Measurements from ENCODE around the gene DDX5.
"Not testable (repeated sequence)": the region's sequence is repeated elsewhere in the genome, so short reads cannot be mapped to it uniquely, and the experiment has no call there.

DDX5 gene

DNA sequence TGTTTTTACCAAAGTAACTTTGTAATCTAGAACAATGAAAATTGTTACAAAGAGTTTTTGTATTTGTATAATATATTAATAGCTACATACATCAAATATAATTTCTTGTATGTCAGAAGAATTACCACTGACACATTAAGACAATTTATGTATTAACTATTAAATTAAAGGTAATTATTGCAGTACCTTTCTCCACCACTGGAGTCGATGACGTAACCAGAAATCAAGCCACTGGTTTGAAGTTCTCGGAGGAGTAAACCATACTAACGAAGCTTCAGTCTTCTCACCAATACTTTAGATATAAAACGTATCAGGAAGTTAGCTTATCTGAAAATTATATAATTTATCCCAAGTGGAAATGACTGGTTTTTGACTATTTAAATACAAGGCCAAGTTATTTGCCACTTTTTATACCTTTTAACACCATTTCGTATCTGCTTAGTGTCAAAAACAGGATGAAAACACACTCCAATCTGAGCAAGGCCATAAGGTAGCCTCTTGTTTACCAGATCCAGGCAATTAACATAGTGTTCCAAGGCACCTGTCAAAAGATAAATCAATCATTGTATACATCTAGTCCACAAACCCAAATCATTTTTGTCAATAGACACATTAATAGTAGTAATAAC is 13.5 kb downstream of the DDX5 start:
- peak; percentile 67 for DNase-seq (ENCODE audit: low spot score)

DNA sequence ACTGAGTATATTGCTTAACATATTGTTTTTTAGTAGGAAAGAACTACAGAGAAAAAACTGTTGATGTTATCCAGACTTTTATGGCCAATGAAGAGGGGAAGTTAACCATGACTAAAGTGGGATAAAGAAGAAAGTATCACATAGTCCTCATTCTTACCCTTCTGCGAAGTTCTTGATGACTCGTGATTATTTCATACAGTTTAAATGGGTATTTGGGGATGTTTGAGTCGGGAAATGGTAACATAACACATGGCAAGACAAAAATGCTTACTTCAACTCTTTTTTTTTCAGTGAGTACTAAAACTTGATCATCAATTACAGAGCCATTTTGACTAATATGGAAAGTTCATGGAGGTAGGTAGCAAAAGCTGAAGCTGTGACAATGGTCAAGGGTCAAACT is 14.1 kb downstream of the DDX5 start:
- DNase-seq (ENCODE audit: low spot score), result no peak

DNA sequence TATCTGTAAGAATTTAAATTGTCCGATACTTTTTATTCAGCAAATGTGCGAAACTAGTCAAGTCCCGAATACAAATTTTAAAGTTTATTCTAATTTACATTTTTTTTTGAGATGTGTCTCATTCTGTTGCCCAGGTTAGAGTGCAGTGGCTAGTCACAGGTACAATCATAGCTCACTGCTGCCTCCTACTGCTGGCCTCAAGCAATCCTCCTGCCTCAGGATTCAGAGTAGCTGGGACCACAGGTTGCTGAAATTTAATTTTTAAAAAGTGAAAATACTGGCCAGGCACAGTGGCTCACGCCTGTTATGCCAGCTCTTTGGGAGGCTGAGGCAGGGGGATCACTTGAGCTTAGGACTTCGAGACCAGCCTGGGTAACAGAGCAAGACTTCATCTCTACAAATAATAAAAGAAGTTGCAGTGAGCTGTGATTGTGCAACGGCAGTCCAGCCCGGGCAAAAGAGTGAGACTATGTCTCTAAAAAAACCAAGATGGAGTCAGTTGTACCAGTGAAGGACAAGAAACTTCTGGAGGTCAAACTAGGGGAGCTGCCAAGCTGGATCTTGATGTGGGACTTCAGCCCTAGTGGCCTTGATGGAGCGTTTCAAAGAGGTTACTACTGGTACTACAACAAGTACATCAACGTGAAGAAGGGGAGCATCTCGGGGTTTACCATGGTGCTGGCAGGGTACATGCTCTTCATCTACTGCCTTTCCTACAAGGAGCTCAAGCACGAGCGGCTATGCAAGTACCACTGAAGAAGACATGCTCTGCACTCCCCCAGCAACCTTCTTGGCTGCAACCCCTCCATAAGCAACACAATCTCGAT is 14.8 kb downstream of the DDX5 start:
- peak; percentile 61 for DNase-seq (ENCODE audit: low spot score)

DNA sequence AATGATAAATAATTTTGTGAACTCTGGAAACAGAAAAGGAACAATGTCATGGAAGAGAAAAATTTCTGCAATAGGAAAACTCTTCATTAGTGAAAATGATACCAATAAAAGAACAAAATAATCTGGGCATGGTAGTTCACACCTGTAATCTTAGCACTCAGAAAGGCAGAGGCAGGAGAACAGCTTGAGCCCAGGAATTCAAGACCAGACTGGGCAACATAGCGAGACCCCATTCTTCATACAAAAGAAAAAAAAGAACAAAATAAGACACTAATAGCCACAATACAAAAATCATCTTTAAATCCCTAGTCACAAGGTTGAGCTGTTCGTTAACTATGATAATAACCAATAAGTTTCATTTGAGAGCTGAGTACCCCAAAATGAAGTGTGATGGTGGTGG is 17.8 kb downstream of the DDX5 start:
- no peak for DNase-seq (ENCODE audit: low spot score)

DNA sequence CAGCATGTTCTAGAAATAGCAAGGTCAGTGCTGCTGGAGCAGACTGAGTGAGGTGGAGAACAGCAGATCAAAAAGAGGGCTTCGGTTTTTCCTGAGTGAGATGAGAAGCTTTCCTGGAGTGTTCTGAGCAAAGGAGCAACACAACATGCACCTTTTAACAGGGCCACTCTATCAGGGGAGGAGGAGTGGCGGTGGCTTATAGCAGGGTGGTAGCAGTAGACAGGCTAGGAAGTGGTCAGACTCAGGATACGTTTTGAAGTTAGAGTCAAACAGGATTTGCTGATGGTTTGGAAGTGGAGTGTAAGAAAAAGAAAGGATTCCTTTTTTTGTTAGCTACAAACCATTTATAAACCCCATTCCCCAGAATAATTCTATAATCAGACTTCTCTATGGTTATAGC is 21.7 kb downstream of the DDX5 start:
- DNase-seq (ENCODE audit: low spot score), result no peak

DNA sequence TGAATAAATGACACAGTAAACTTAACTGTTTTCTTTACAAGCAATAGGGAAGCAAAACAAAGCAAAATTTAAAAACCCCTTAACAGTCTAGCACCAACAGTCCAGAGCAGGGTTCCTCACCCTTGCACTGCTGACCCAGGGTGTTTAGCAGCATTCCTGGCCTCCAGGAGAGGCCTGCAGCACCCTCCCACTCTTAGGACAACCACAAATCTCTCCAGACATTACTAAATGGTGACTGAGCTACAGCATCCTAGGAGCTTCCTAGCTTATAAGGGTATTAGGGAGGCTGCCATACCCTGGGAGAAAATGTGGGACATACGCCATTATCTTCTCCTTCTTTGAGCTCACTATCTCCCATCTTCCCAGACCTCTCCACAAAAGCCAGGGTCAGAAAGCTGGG is 25.1 kb downstream of the DDX5 start:
- no peak for DNase-seq (ENCODE audit: low spot score)

DNA sequence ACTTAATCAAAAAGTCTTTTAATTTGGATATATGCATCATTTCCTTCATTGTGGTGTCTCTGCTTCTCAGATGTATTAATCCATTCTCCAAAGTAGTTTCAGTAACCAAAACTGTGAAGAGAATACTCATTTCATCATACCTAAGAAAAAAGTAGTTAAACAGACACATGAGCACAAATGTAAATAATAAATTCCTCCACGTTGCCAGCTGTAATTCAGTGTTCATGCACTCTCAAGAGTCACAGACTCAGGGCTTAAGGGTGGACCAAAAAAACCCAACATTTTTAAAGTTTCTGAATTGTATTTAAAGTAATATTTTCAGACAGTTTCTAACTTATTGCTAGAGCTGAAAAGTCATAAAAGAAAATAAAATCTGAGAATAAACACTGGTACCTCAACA is 28.2 kb downstream of the DDX5 start:
- DNase-seq (ENCODE audit: low spot score), result no peak

DNA sequence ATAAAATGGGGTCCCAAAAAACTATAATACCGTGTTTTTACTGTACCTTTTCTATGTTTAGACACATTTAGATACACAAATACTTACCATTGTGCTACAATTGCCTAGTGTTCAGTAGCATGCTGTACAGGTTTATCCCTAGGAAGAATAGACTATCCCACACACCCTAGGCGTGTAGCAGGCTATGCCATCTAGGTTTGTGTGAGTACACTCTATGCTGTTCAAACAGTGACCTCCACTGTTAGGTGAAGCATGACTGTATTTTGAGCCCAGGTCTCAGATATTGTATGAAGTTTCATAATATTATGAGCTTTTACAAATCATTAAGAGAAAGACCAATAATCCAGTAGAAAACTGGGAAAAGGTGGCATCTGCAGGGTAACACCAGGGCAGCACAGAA is 33.5 kb downstream of the DDX5 start:
- DNase-seq (ENCODE audit: low spot score), result no peak

DNA sequence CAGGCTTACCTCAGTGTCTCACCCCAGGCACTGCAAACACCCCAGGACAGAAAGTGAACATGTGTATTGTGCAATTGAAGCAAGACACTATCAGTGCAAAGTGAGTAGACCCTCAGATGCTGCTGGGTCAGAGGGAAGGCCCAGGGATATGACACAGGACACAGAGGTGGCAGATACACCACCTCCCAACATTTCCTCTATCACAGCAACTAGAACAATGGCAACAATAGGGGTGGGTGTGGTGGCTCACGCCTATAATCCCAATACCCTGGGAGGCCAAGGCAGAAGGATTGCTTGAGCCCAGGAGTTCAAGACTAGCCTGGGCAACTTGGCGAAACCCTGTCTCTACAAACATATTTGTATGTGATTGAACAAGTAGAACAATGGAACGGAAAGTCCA is 34.6 kb downstream of the DDX5 start:
- no peak for DNase-seq (ENCODE audit: low spot score)

DNA sequence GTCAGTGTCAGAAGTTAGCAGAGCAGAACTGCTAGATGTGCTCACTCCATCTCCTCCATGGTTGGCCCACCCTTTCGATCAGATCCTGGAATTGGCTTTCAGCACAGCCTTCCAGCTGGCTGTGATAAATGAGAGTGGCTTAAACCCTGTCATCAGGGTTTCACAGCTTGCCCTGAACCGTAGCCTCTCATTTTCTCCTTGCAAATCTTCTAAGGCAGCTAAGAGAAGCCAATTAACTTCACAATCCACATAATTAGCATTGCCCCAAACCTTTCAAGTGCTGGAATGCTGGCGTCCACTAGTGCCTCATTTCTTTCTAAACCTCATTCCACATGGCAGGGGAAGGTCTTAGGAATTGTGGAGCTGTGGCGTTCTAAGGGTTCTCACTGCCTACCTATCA is 35.5 kb downstream of the DDX5 start:
- DNase-seq (ENCODE audit: low spot score), result no peak

DNA sequence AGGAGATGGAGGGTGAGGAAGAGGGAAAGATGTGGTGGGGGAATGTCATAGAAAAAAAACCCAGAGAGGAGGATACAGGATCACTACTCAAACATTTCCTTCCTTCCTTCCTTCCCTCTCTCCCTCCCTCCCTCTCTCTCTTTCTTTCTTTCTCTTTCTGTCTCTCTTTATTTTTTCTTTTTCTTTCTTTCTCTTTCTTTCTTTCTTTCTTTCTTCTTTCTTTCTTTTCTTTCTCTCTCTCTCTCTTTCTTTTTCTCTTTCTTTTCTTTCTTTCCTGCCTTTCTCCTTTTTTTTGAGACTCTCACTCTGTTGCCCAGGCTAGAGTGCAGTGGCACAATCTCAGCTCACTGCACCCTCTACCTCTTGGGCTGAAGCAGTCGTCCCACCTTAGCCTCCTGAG is 39.3 kb downstream of the DDX5 start:
- not testable (repeated sequence) for DNase-seq (ENCODE audit: low spot score)

DNA sequence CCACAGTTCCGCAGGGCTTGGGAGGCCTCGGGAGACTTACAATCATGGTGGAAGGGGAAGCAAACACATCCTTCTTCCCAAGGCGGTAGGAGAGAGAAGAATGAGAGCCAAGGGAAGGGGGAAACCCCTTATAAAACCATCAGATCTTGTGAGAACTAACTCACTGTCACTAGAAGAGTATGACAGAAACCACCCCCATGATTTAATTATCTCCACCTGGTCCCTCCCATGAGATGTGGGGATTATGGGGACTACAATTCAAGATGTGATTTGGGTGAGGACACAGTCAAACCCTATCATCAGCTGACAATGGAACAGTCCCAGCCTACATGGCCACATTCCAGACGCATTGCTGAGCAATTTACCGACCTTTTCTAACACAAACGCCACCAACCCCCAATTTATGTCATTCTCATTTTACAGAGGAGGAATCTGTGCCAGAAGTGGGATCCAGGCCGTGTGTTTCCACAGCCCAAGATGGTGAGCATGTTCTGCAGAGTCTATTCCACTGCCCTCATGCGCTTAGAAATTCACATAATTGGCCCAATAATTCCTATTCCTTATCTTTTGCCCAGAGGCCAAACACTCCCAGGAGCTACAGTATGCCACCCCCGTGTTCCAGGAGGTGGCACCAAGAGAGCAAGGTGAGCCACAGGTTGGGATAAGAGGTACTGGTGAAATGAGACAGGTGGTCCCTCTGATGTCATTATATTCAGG is 39.9 kb downstream of the DDX5 start:
- no peak for DNase-seq (ENCODE audit: low spot score)

DNA sequence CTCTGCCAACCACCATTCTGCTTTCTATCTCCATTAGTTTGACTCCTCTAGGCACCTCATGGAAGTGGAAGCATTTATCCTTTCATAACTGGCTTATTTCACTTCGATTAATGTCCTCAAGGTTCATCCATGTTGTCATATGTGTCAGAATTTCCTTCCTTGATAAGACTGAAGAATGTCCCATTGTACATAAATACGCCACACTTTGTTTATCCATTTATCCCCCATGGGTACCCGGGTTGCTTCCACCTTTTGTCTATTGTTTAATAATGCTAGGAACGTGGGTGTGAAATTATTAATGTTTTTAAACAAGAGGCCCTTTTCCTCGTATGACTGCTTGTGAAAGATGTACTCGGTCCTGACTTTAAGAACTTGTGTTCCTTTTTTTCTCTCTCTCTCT is 44.3 kb downstream of the DDX5 start:
- no peak for DNase-seq (ENCODE audit: low spot score)

DNA sequence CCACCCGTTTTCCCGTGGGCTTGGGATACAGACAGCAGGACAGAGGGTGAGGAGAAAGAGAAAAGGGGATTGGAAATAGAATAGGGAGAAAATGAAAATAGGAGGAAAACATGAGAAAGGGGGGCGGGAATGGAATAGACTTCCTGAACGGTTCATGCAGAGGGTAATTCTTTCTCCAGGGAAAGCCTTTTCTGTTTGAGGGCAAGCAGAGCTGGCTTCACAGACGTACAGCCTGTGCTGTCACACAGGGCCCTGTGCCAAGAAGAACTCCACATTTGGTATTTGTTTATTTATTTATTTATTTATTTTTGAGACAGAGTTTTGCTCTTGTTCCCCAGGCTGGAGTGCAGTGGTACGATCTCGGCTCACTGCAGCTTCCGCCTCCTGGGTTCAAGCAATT is 45.1 kb downstream of the DDX5 start:
- DNase-seq (ENCODE audit: low spot score), result no peak

DNA sequence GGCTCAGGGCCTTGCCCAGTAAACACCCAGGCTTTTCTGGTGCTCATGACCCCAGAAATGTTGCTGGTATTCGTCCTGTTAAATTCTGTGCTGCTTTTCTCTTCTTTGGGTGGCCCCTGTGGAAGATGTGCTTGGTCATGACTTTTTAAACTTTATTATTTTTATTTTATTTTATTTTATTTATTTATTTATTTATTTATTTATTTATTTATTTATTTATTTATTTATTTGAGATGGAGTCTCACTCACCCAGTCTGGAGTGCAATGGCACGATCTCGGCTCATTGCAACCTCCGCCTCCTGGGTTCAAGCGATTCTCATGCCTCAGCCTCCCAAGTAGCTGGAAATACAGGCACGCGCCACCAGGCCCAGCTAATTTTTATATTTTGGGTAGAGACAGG is 46.3 kb downstream of the DDX5 start:
- DNase-seq (ENCODE audit: low spot score), result not testable (repeated sequence)

DNA sequence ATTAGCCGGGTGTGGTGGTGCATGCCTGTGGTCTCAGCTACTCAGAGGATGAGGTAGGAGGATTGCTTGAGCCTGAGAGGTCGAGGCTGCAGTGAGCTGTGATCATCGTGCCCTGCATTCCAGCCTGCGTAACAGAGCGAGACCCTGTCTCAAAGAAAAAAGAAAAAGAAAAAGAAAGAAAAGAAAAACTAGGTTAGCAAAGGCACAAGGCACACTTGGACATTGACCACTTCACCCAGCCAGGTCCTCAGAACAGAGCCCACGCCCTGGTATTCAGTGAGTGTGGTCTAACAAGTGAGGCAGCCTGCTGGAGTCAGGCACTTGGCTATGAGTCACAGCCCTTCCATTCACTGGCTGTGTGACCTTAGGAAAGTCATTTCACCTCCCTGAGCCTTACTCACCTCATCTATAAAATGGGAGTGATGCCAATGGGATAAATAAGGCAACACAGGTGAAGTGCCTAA is 46.8 kb downstream of the DDX5 start:
- no peak for DNase-seq (ENCODE audit: low spot score)

DNA sequence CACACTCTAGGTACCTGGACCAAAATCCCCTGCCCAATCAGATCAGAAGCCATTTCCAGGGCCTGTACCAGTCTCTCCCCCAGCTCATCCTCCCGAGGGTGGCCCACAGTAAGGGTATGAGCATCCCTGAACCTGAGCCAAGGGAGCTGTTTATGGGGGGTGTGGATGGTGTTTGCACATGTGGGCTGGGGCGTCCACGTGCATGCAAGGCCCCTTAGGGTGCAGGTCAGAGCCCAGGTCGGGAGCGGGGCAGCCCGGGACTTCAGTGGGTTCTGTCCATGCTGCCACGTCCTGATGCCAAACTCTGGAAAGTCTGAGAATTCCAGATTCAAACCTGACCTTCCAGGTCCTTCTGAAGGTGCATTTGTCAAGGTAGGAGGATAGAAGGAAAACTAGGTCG is 47.3 kb downstream of the DDX5 start:
- no peak for DNase-seq (ENCODE audit: low spot score)

DNA sequence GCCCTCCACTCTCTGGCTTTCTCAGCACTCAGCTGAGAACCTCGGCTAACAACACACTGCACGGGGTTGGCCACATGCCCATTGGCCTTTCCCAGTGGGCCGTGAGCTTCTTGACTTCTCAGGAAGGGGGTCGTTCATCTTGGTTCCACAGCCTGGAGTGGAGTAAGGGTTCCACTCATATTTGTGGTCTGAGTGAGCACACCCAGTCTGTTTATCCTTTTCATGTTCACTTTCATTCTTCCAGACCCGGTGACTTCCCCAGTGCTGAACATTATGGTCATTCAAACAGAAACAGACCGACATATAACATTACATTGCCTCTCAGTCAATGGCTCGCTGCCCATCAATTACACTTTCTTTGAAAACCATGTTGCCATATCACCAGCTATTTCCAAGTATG is 48.9 kb downstream of the DDX5 start:
- DNase-seq (ENCODE audit: low spot score), result no peak

DNA sequence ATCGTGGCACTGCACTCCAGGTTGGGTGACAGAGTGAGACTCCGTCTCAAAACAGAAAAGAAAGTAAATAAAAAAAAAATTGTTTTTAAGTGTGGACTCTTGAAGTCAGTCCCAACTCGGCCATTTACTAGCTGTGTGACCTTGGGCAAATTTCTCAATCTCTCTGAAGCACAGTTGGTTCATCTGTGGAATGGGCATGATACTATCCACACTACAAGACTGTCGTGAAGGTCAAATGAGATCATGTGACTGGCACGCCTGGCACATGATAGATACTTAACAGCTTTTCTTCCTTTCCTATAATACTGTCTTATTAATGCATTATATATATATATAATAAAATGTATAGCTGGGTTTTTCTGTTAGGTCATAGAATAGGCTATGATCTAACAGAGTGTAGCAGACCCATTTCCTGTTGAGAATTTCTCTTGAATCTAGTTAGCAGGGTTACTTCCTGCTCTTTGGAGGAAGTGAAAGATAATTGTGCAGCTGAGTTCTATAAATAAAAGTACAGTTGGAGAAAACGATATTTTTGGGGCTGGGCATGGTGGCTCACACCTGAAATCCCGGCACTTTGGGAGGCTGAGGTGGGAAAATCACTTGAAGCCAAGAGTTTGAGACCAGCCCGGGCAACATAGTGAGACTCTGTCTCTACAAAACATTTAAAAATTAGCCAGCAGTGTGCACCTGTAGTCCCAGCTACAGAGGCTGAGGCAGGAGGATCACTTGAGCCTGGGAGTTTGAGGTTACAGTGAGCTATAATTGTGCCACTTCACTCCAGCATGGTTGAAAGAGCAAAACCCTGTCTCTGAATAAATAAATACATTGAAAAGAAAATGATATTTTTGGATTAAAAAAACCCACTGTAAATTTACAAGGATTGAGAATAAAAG is 49.9 kb downstream of the DDX5 start:
- no peak for DNase-seq (ENCODE audit: low spot score)

DNA sequence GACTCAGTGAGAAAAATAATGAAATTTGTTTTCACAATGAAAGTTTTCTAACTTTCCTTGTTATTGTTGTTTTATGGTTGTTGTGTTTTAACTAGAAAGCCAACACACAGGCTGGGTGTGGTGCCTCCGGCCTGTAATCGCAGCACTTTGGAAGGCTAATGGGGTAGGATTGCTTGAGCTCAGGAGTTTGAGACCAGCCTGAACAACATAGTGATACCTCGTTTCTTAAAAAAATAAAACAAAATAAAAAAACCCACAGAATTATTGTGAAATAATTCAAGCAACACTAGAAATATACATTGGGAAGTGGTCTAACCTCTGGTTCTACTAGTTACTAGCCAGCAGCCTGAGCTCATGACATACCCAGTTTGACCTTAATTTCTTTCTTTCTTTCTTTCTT is 56.5 kb downstream of the DDX5 start:
- no peak for DNase-seq (ENCODE audit: low spot score)

DNA sequence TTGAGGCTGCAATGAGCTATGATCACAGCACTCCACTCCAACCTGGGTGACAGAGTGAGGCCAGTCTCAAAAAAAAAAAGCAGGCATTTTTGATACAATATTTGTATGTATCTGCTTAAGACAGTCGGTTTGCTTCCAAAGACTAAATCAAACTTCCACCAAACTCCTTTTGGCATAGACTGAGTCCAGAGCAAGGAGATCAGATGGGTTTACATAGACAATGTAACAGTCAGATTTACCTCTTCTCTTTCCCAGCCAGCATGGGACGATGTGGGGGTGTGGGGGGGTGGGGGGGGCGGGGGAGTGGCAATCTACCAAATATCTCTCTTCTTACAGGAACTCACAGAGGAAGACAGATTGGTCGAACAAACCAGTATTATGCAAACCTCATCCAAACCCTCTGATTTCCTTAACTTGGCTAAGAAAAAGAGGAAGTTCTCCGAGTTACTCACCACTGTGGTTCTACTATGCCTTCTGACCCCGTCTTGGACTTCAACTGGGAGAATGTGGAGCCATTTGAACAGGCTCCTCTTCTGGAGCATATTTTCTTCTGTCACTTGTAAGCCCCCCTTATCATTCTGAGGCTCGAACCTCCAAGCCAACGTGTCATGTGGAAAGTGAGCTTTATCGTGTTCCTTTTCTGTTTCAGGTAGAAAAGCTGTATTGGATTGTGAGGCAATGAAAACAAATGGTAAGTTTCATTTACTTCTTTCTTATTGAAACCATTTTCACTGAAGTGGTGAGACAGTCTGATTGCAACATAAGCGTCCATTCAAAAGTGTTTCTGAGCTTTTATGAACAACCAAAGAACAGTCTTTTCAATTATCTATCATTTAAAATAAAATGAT is 57.2 kb downstream of the DDX5 start, which contains the start of gene MILR1:
Gene MILR1, plus strand, starts transcription at position 451 of the 848 bp plus-strand sequence. Its CDS starts 54 bp downstream, at position 505.
- no peak for DNase-seq (ENCODE audit: low spot score)

Data from hematopoietic multipotent progenitor cell treated with erythropoietin and hydrocortisone succinate and interleukin-3 and kit ligand, for 17 days (in vitro differentiated cells).